NCI-H748 (cell line): Measurements from ENCODE around the gene NATD1.

Experiments used
- DNase-seq: peaks from one replicate; lab custom pipeline; 2025; ENCODE audit not compliant: unreplicated experiment; lab: John Stamatoyannopoulos, UW

The NATD1 gene

DNA sequence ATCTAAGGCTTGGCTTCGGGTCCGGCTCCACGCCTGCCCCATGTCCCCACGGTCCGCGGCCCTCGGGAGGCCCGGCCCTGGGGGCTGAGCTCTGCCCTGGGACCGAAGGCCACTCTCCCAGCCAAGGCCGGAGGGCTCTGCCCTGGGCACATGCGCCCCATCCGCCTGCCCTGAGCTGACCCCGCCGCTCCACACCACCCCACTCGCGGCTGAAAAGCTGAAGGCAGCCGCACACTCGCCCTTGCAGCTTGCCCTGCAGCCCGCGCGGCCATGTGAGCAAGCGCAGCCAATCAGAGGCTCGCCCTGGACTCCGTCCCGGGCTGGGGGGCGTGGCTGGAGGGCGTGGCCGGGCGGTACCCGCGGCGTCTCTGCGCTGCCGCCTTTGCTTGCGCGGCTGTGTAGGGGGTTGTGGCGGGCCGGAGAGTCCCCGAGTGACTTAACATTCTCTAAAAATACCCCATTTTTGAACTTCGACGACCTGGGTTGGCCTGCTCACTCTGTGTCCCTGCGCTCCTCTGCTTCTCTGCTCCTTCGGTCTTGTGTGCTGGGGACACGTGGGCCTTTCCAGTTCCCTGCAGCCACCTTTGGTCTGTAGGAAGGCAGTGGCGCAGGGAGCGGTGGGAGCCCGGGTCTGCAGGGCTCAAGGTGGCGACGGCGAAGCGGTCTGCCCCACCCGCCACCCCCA is 22.5 kb upstream of the NATD1 start:
- peak; percentile 92 for DNase-seq

DNA sequence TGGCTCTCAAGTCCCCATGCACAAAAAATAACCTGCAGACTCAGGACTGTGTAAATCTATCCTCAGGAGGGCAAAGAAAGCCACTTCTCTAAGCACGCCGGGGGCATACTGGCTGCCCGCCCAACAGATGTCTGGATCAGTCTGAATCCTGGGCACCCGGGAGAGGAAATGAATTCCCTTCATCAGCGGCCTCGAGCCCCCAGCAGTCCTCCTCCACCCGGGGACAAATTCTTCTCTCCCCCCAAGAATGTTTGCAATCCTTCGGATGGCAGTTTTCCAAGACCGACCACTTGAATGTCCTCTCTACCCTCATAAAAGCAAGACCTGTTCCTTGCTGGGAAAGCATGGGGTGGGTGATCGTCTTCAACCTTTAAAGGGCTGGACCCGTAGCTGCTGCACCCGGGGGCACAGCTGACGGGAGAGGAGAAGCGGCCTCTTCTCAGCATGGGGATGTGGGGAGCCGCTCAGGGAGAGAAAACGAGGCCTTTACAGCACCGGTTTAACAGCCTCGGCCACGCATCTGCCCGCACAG is 21.9 kb upstream of the NATD1 start:
- peak; percentile 64 for DNase-seq

GRCh38 chr17:21272881-21273792 is 19.9 kb upstream of the NATD1 start:
- no peak for DNase-seq

DNA sequence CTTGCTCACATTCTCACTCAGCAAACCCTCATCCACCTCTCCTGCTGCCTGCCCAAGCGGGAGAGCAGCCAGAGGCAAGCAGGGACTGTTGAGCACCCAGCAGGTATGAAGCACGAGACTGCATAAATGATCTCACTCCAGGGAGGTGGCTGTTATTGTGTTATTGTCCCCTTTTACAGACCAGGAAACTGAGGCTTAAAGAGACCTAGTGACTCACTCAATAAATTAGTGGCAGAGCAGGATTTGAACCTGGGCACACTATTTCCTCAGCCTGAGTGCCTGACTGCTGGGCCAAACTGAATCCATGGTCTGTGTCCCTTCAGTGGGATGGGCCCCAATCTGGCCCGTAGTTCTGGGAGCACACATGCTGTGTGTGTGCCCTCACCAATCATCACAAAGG is 19.0 kb upstream of the NATD1 start:
- DNase-seq: no peak

DNA sequence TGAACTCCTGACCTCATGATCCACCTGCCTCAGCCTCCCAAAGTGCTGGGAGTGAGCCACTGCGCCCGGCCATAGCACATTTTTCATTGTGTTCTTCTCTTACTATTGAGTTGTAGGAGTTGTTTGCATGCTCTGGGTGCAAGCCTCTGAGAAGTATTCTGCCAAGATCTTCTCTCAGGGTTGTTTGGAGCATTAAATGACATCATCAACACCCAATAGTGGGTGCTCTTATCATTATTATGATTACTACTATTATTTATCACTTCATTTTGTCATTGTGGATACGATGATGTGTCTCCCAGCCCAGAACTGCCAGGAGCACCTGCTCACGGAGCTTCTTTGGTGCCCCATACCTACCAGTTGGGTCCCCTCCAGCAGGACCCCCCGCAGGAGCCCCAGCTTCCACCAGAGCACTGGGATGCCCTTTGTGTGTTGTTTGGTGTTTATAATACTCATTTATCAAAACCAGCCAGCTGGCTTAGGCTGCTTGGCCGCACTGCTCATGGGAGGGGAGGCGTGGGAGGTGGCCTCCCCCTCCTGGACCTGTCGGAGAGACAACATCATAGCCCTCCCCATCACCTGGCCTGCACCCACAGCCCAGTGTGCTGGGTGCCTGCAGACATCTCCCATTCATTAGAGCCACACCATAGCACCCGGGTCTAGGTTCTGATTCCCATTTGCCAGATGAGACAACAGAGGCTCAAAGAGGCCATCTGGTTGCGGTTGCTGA is 18.4 kb upstream of the NATD1 start:
- no peak for DNase-seq

DNA sequence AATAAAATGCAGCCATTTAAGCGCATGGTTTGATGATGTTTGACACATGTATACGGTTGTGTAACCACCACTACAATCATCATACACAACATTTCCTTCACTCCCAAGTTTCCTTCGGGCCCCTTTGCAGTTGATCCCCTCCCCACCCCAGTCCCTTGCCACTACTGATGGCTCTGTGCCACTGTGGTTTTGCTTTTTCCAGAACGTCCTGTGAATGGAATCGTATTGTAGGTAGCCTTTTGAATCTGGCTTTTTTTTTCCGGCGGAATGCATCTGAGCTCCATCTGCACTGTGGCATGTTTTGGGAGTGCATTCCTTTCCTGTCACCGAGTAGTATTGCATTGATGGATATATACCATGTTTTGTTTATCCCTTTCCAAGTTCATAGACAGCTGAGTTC is 16.2 kb upstream of the NATD1 start:
- no peak for DNase-seq

DNA sequence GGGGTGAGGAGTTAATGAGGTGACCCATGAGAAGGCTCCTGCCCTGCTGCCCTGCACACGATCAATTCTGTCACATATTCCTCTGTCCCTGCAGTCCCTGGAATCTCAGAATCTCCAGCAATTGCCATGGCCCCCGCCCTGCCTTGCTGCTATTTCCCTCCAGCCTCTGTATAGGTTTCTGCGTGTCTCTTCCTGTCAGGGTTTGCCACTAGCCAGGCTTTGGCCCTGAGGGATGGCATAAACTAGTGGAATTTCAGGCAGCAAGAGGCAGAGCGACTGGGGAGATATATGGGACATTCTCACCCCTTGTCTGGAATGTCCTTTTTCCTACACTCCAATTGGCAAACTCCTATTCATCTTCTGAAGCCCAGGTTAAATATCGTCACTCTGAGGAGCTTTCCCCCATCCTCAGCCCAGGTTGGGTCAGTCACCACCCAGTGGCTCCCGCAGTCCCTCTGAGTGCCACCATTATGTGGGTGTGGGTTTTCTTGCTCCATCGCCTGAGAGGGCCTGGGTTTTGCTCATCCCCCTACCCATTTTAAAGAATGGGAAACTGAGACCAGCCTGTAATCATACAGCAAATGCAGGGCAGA is 15.5 kb upstream of the NATD1 start:
- no peak for DNase-seq

DNA sequence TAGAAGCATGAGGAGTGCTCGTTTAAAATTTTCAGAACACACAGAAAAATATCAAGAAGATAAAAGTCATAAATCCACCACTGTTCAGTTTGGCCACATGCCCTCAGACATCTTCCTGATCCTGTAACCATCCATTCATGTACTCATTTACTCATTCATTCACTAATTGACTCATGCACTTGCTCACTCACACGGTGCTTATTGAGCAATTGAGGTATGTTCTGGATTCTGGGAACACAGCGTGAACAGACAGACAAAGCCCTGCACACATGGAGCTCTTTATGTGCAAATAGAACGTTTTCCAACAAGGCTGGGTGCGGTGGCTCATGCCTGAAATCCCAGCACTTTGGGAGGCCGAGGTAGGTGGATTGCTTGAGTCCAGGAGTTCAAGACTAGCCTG is 10.2 kb upstream of the NATD1 start:
- no peak for DNase-seq

DNA sequence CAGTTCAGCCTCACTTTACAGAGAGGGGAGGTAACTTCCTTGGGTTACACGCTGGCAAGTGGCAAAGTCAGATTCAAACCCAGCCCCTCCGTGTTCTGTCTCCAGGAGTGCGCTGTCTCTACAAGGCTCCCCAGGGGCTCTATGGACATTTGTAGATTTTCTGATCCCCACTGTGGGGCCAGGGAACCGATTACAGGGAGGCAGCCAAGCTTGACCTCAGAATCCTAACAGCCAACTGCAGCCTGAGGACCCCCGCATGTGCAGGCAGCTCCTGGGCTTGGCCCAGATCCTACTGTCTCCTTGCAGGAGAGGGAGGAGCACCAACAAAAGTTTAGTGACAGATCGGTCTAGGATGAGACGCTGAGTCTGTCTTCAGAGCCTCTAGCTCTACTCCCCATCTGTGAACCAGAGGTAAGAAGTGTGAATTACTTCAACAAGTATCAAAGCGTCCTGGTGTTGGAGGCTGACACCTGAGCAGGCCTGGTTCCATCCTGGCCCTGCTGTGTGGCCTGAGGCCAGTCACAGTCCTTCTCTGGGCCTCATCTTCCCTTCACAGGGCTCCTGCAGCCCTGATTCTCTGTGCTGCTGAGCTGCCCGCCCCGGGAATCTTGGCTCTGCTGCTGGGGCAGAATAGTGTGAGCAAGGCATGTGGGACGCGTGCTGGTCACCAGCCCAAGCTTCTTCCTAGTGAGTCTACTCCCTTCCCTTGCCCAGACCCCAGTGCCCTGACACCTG is 9.2 kb upstream of the NATD1 start:
- no peak for DNase-seq

DNA sequence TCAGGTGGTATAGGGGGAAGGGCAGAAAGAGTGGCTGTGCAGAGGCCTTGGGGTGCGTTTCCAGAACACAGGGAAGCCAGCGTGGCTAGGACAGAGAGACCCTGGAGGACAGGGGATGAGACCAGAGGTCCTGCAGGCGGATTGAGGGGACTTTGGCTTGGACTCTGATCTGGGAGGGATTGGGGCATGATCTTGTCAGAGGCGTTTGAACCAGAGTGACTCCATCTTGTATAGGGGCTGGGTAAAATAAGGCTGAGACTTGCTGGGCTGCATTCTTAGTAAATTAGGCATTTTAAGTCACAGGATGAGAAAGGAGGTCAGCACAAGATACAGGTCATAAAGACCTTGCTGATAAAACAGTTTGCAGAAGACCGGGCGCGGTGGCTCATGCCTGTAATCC is 5.4 kb upstream of the NATD1 start:
- no peak for DNase-seq

GRCh38 chr17:21253646-21254441 is 634 bp upstream of the NATD1 start:
- DNase-seq: no peak

DNA sequence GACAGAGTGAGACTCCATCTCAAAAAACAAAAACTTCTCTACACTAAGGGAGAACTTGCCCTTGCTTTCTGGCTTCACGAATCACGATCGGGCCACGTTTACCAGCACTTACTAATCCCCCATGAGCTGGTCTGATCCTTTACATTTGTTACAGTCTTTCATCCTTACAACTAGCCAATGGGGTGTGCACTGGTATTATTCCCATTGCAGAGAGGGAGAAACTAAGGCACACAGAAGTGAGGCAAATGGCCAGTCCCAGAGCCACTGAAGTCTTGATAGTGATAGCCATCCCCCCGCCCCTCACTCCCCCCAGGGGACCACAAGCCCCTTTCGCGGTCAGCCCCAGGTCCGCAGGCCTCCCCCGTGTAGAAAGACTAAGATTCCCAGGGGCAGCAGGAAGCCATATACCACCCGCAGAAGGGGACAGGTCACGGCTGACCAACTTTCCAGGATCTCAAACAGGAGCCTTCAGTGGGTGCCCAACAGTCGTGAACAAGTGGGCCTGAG is 868 bp downstream of the NATD1 start:
- DNase-seq: no peak

- no peak for DNase-seq
Measured at GRCh38 chr17:21251337-21252010, 1.7 kb downstream of the NATD1 start.

DNA sequence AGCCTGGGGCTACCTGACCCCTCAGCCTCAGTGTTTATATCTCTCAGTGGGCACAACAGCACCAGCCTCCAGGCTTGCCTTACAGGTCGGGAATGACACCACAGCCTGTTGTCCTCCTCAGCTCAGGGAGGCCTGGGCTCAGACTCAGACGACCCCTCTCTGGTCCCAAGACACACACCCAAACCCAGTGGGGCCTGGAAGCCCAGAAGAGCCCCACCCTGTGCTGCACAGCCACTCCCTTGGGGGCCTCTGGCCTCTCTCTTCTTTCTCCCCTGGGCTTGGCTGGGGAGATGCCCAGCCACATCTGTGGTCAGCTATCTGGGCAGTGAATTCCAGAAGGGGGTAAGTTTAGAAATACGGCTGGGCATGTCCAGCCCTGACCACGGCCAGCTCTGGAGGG is 2.4 kb downstream of the NATD1 start:
- DNase-seq: no peak

GRCh38 chr17:21249920-21250703 is 3.1 kb downstream of the NATD1 start:
- DNase-seq: no peak

- DNase-seq: no peak
Measured at GRCh38 chr17:21249086-21249795, 4.0 kb downstream of the NATD1 start.

DNA sequence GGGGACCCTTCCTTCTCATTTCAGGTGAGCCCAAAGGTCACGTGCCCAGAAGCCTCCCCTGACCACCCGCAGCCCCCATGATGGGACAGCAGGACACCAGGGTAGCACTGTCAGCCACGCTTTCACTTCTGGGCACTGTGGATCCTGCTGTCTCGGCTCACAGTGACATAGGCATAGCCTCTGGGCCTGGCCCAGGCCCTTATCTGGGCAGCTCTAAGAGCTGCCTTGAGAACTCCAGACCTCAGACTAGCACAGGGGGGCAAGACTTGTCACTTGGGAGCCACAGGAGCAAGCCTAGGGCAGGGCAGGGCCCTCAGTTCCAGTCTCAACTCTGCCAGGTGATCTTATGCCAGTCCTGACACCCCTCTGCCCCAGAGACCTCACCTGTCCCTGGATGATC is 4.7 kb downstream of the NATD1 start:
- DNase-seq: no peak
